SHP77 (cell line): Measurements from ENCODE around the gene TCAP.

ENCODE experiments used
- DNase-seq, 2 experiments: peaks; one replicate each; lab custom pipeline; 2025; lab: John Stamatoyannopoulos, UW

TCAP gene

GRCh38 chr17:39629494-39629880, 35.7 kb upstream of the TCAP start:
- DNase-seq, result no peak

- no peak for DNase-seq
Observed at GRCh38 chr17:39629898-39630297, 35.3 kb upstream of the TCAP start.

GRCh38 chr17:39631403-39631802, 33.7 kb upstream of the TCAP start:
- DNase-seq, result no peak

DNA sequence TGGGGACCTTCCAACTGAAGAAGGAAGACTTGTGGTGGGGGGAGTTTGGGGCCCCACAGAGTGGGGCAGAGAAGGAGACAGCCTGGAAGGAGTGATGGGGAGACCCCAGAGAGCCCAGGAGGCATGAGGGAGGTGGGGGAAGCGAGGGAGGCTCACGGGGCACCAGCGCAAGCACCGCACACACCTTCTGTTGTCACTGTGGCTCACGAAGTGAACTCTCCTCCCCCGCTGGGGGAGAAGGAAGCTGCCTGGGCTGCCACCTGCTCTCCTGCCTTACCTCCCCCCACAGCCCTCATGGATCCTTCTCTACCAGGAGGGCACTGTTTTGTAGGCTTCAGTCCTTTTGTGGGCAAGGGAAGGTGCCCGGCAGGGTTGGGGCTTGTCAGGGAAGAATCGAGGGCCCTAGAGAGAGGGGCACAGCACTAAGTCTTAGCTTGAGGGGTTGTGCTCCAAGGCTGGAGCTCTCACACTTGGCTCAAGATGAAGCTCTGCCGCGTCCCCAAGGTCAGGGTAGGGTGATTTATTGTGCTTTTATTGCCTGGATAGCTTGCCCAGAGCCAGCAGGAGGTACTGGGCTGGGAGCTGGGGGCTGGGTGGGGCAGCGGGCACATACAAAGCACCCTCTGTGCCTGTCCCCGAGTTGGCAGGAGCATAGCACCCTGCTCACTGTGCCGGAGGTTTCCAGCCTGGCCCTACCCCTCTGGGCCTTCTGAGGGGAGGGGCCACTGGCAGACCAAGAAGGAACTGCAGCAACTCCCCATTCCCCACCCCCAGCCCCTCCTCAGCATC, 32.8 kb upstream of the TCAP start:
- DNase-seq, result peak in 1 of 2 experiments; percentile 45

- no peak for DNase-seq
Observed at GRCh38 chr17:39633570-39634183, 31.5 kb upstream of the TCAP start.

GRCh38 chr17:39634384-39634871, 30.7 kb upstream of the TCAP start:
- DNase-seq, result peak; percentile 56 to 61

- DNase-seq, result no peak
Observed at GRCh38 chr17:39635614-39636176, 29.5 kb upstream of the TCAP start.

DNA sequence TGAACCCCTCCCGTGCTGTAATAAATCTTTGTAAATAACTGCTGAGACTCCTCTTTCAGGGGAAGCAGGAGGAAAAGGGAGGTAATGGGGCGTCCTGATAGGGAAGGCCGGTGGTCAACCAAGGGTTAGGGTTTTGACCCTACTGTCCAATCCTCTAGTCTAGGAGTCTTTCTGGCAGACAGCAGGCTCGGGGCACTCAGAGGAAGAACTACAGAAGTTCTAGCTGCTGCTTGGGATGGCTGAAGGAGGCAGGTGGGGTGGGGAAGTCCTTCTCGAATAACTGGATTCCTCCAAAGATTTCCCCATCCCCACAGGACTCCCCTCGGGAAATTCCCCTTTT, 28.6 kb upstream of the TCAP start:
- no peak for DNase-seq

GRCh38 chr17:39636927-39637736, 28.0 kb upstream of the TCAP start, which contains the start of gene STARD3:
Gene STARD3, plus strand, starts transcription at chr17:39637144. Its CDS starts 16,388 bp downstream, at chr17:39653532.
- peak; percentile 77 to 90 for DNase-seq

DNA sequence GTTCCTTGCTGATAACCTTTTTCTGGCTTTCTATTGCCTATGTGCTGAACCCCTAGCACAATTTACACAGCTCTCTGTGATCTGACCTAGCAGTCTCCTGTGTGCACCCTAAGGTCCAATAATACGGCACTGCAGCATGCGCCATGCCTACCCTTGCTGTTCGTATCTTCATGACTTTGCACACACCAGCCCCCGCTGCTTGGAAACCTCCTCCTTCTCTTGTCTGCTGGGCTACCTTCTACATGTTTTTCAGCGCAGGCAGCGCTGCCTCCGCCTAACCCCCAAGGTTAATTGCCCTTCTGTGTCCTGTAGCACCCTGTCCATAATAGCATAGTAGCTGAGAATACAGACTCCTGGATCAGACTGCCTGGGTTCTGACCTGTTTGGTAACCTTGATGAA, 26.8 kb upstream of the TCAP start:
- no peak for DNase-seq

- no peak for DNase-seq
Observed at GRCh38 chr17:39639043-39639442, 26.1 kb upstream of the TCAP start.

DNA sequence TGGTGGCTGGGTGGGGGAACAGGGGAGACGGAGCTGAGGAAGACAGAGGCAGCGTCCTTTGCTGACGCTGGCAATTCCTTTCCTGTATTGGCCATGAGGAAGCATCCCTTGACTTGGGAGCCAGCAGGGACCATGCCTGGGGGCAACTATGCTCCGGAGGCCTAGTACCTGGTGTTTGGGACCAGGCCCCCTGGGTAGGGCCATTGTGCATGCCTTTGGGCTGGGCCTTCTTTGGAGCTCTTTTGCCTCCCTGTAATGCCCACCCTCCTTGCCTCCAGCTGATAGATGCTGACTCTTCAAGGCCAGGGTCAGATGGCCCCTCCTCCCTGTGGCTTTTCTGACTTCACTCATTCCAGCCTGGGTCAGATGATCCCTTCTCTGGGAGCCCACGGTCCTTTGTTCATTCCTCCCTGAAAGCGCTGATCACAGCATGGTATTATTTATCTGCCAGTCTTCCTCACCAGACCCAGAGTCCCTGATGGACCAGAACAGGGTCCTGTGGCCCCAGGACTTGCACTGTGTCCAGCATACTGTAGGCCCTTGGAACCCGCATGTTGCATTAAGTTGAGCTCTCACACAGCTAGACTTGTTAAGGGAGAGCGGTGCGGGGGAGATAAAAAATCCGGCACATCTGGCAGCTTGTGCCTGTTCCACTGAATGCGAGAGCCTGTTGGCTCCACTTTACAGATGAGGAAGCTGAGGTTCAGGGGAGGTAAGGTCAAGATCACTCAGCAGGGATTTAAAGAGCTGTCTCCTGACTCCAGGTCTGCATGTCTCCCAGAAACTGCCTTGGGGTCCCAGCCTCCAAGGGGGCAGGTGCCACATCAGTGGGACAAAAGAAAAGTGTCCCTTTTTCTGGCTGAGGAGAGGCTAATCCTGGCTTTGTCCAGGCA, 25.3 kb upstream of the TCAP start:
- no peak for DNase-seq

GRCh38 chr17:39640591-39641031, 24.5 kb upstream of the TCAP start:
- DNase-seq, result no peak

GRCh38 chr17:39641097-39641496, 24.1 kb upstream of the TCAP start:
- no peak for DNase-seq

DNA sequence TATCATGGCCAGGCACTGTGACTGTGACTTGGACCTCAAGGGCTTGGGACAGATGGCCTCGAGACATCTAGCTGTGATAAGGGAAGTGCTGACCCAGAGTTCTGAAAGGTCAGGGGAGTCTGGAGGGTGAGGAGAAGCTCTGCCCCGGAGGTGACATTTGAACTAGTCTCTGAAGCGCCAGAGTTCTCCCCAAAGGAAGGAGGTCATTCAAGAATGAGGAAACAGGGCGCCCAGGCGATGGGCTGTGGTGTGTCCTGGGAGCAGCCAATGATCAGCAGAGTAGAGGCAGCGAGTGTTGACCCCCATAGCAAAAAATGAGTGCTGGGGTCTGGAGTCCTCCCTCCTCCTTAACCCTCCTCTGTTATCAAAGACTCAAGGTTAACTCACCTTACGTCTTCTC, 23.3 kb upstream of the TCAP start:
- DNase-seq, result no peak

GRCh38 chr17:39642291-39643074, 22.7 kb upstream of the TCAP start:
- DNase-seq, result no peak

- DNase-seq, result no peak
Observed at GRCh38 chr17:39643271-39643670, 21.9 kb upstream of the TCAP start.

DNA sequence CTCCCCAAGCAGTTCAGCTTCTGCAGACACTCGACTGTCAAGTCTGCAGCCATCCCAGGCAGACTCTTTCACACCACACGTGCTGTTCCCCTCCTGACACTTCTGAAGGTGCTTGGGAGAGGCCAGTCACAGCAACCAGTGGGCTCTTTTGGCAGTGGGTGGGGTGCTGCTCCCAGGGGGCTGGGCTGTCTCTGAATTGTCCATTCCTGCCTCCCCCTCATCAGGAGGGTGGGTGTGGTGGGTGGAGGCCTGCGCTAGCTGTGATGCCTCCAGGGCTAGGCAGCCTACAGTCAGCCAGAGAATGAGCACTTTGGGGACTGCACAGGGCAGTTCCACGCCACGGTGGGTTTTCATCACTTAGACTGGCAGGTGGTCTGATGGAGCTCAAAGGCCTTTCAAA, 17.9 kb upstream of the TCAP start:
- no peak for DNase-seq

- no peak for DNase-seq
Observed at GRCh38 chr17:39648616-39649366, 16.4 kb upstream of the TCAP start.

DNA sequence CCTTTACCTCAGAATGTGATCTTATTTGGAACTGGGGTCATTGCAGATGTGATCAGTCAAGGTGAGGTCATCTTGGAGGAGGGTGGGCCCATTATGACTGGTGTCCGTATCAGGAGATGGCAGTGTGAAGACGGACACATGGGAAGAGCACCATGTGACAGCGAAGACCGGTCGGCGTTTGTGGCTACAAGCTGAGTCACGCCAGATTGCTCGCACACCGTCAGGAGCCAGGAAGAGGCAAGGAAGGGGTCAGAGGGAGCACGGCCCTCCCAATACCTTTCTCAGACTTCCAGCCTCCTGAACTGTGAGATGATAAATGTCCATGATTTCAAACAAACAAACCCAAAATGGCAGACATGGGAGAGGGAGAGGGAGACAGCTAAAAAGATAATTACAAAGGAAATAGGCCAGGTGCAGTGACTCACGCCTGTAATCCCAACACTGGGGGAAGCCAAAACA, 15.0 kb upstream of the TCAP start:
- DNase-seq, result peak in 1 of 2 experiments; percentile 36
